C4-2B (cell line): Measurements from ENCODE around the gene ZSWIM4.

Experiments used
- CTCF ChIP-seq: fragments of 450-650 bp; conservative IDR thresholded peaks from 2 replicates; pipeline ENCODE4 v1.5.1; 2017; ENCODE audit warnings: mild to moderate bottlenecking
- ZFX ChIP-seq: fragments of 450-650 bp; IDR thresholded peaks from 2 replicates; pipeline ENCODE4 v1.6.1; 2017

GRCh38 chr19:13778398-13778797, 16.8 kb upstream of the ZSWIM4 start:
- no peak for TF ChIP-seq CTCF
- TF ChIP-seq ZFX = no peak
